CD4-positive, CD25-positive, alpha-beta regulatory T cell (primary cell): ENCODE data around the gene ENTR1. TPM values are rescaled to one million over a fixed set of nuclear protein-coding genes. Genes with fewer than 3 reads are reported as not detected.

Experiments used
- ATAC-seq, 2 donors: fragments of 150-1000 bp; cut with Tn5 transposase; one replicate each; pipeline ENCODE4 v1.10.0; 2021; ENCODE audit warnings: low read depth in 2 of 2, moderate number of reproducible peaks in 2 of 2, moderate library complexity in 1 of 2
- DNase-seq, 3 donors: peaks; one replicate each; pipeline versions ENCODE4 v3.0.0 to v3.0.0-alpha.2; 2012 to 2022; ENCODE audit warnings: mixed read lengths in 1 of 3
- H3K27ac ChIP-seq: one replicate; pipeline ENCODE4 v1.7.0; 2013; ENCODE audit warnings: mild to moderate bottlenecking, low read length; ENCODE audit not compliant: insufficient read depth, poor library complexity, severe bottlenecking
- H3K27me3 ChIP-seq: one replicate; pipeline ENCODE4 v1.7.0; 2013; ENCODE audit warnings: low read length; ENCODE audit not compliant: control insufficient read depth, insufficient read depth
- H3K36me3 ChIP-seq: one replicate; pipeline ENCODE4 v1.7.0; 2013; ENCODE audit warnings: mild to moderate bottlenecking, low read length, moderate library complexity; ENCODE audit not compliant: control insufficient read depth, insufficient read depth
- H3K4me1 ChIP-seq: 2 replicates; pipeline ENCODE4 v1.7.0; 2013; ENCODE audit warnings: mild to moderate bottlenecking, low read length; ENCODE audit not compliant: insufficient read depth, control insufficient read depth, poor library complexity, severe bottlenecking
- H3K4me3 ChIP-seq: one replicate; pipeline ENCODE4 v1.7.0; 2013; ENCODE audit warnings: low read depth, mild to moderate bottlenecking, low read length, moderate library complexity
- H3K9me3 ChIP-seq, 2 experiments: 1 replicate in 1 of 2; 2 replicates in 1 of 2; pipeline ENCODE4 v1.7.0; 2013; ENCODE audit warnings: low read length in 2 of 2, mild to moderate bottlenecking in 1 of 2, moderate library complexity in 1 of 2; ENCODE audit not compliant: control insufficient read depth in 2 of 2
- H3K27ac Mint-ChIP-seq, 3 donors: one replicate each; pipeline ENCODE4 v1.8.0; 2020 to 2022; ENCODE audit warnings: mild to moderate bottlenecking in 3 of 3, mixed read lengths in 3 of 3, moderate library complexity in 2 of 3
- H3K27me3 Mint-ChIP-seq: one replicate; pipeline ENCODE4 v1.8.0; 2022; ENCODE audit warnings: mild to moderate bottlenecking, mixed read lengths
- H3K36me3 Mint-ChIP-seq: one replicate; pipeline ENCODE4 v1.8.0; 2020; ENCODE audit warnings: mixed read lengths
- H3K4me1 Mint-ChIP-seq, 4 donors: one replicate each; pipeline ENCODE4 v1.8.0; 2020 to 2022; ENCODE audit warnings: mixed read lengths in 4 of 4, mild to moderate bottlenecking in 1 of 4
- H3K4me3 Mint-ChIP-seq, 4 donors: one replicate each; pipeline ENCODE4 v1.8.0; 2020 to 2022; ENCODE audit warnings: mild to moderate bottlenecking in 4 of 4, mixed read lengths in 4 of 4, moderate library complexity in 3 of 4
- H3K9me3 Mint-ChIP-seq, 7 donors: one replicate each; pipeline ENCODE4 v1.8.0; 2020 to 2022; ENCODE audit warnings: mixed read lengths in 7 of 7, mild to moderate bottlenecking in 3 of 7, moderate library complexity in 2 of 7
- polyA plus RNA-seq, 4 donors: library from polyadenylated mRNA; unstranded; fragments of 300-500 nt; fragmentation: Illumina TruSeq; gene quantifications; one replicate each; pipeline ENCODE4 v1.2.3, GENCODE V29; 2021
- total RNA-seq: library from RNA; stranded (reverse); gene quantifications from one replicate; pipeline ENCODE4 v1.2.3, GENCODE V29; 2022

Gene ENTR1
- total and polyA plus RNA-seq, 5 donors from 2014 or later = 7.8 to 63.2 (median 9.6) TPM

- ATAC-seq (no peak), DNase-seq (no peak)
- Histone ChIP-seq H3K4me1 (peaks cover 4% of the 10 kb centered on the region), H3K27ac (no peak overlapping the region), H3K27me3 (no peaks in the 10 kb centered on the region), H3K9me3 (no peaks in the 10 kb centered on the region), H3K36me3 (peaks cover 1% of the 10 kb centered on the region), H3K4me3 (no peak overlapping the region)
- Mint-ChIP-seq H3K9me3 (no peaks in the 10 kb centered on the region), H3K4me1 (no peaks in the 10 kb centered on the region), H3K27me3 (no peaks in the 10 kb centered on the region), H3K4me3 (no peak overlapping the region), H3K27ac (no peak overlapping the region), H3K36me3 (no peaks in the 10 kb centered on the region)
Measured at GRCh38 chr9:136377341-136378169, 32.9 kb downstream of the ENTR1 start.

DNA sequence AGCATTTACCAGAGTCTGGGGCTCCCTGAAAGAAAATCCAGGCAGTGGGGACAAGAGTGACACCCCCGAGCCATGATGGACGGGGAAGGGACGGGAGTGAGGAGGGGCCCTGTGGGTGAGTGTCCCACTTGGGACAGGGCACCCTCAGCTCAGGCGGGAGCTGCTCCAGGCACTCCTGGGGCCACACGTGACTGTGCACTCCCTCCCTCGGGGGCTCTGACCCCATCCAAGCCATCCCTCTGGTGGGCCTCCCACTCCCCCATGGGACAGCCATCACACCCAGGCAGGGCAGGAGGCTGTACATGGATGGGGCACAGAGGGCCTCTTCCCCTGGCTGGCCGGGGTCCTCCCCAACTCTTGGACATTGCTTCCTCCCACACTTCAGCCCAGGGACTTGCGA, 34.0 kb downstream of the ENTR1 start:
- Histone ChIP-seq H3K4me3 (no peak overlapping the region), H3K9me3 (no peaks in the 10 kb centered on the region), H3K4me1 (peaks cover 8% of the 10 kb centered on the region), H3K27ac (no peak overlapping the region), H3K27me3 (no peaks in the 10 kb centered on the region), H3K36me3 (no peaks in the 10 kb centered on the region)
- Mint-ChIP-seq H3K4me3 (no peak overlapping the region), H3K4me1 (no peaks in the 10 kb centered on the region), H3K27me3 (no peaks in the 10 kb centered on the region), H3K36me3 (no peaks in the 10 kb centered on the region), H3K27ac (no peak overlapping the region), H3K9me3 (no peaks in the 10 kb centered on the region)
- no peak for DNase-seq
- no peak for ATAC-seq

DNA sequence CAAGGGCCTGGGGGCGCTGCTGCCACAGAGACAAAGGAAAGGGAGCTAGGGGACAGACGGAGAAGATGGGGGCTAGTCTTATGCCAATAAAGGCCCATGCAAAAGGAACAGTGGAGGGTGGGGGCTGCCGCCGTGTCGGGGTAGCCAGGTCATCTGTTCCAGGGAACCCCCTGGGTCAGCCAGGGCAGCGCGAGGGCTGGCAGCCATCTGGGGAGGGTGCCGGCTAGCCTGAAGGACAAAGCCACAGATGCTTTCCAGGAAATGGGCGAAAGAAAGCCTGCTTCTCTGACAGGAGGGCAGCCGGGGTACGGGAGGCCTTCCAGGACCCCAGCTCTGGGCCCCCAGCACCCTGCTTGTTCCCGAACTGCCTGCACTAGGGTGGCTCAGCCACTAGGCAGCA, 35.3 kb downstream of the ENTR1 start:
- H3K4me1 ChIP-seq = peaks cover 8% of the 10 kb centered on the region
- H3K27ac ChIP-seq = no peak overlapping the region
- no peak for DNase-seq
- Mint-ChIP-seq H3K4me1 (no peaks in the 10 kb centered on the region), H3K27me3 (no peaks in the 10 kb centered on the region), H3K9me3 (no peaks in the 10 kb centered on the region), H3K27ac (no peak overlapping the region), H3K4me3 (no peak overlapping the region), H3K36me3 (no peaks in the 10 kb centered on the region)
- ATAC-seq = no peak
- H3K9me3 ChIP-seq = no peaks in the 10 kb centered on the region
- H3K27me3 ChIP-seq = no peaks in the 10 kb centered on the region
- no peak overlapping the region for H3K4me3 ChIP-seq
- no peaks in the 10 kb centered on the region for H3K36me3 ChIP-seq

DNA sequence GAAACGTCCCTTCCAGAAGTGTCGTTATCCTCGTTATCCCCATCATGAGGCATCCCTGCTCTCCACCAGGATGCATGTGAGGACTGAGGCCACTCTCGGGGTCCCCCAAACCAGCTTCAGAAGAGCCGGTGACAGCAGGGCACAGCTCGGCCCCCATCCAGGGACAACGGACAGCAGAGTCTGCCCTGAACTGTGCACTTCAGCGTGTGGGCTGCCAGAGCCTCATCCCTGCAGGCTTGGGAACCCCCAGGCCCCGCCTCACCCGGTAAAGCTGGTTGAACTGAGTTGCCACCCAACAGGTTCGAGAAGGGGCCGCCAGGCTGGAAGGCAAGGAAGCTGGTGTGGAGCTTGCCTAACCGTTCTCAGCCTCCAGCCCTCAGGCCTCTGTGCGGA, 36.2 kb downstream of the ENTR1 start:
- no peak for ATAC-seq
- no peaks in the 10 kb centered on the region for H3K36me3 Mint-ChIP-seq
- H3K4me1 Mint-ChIP-seq = no peaks in the 10 kb centered on the region
- peaks cover 8% of the 10 kb centered on the region for H3K4me1 ChIP-seq
- H3K27ac ChIP-seq = no peak overlapping the region
- no peak overlapping the region for H3K4me3 ChIP-seq
- H3K4me3 Mint-ChIP-seq = no peak overlapping the region
- no peaks in the 10 kb centered on the region for H3K27me3 Mint-ChIP-seq
- DNase-seq = no peak
- no peaks in the 10 kb centered on the region for H3K27me3 ChIP-seq
- no peaks in the 10 kb centered on the region for H3K9me3 Mint-ChIP-seq
- no peaks in the 10 kb centered on the region for H3K36me3 ChIP-seq
- H3K27ac Mint-ChIP-seq = no peak overlapping the region
- H3K9me3 ChIP-seq = no peaks in the 10 kb centered on the region

GRCh38 chr9:136373300-136374182, 36.9 kb downstream of the ENTR1 start, which contains the start of gene CARD9:
TSS of gene CARD9 (minus strand) at chr9:136373669. CDS start at chr9:136372078, 1,591 bp downstream.
- no peak within 1 kb of the TSS for H3K4me3 ChIP-seq
- H3K4me1 ChIP-seq = peaks cover 8% of the 10 kb centered on the region
- peak in 1 of 2 donors; percentile 23 for ATAC-seq
- H3K36me3 ChIP-seq = no peaks in the 10 kb centered on the region
- no peaks in the 10 kb centered on the region for H3K27me3 Mint-ChIP-seq
- H3K27ac Mint-ChIP-seq = no peak within 1 kb of the TSS
- no peaks in the 10 kb centered on the region for H3K36me3 Mint-ChIP-seq
- DNase-seq = no peak
- H3K27me3 ChIP-seq = no peaks in the 10 kb centered on the region
- H3K27ac ChIP-seq = no peak within 1 kb of the TSS
- H3K4me3 Mint-ChIP-seq = peak within 1 kb of the TSS in 1 of 4 donors; percentile 22
- no peaks in the 10 kb centered on the region for H3K4me1 Mint-ChIP-seq
- H3K9me3 Mint-ChIP-seq = no peaks in the 10 kb centered on the region
- no peaks in the 10 kb centered on the region for H3K9me3 ChIP-seq

DNA sequence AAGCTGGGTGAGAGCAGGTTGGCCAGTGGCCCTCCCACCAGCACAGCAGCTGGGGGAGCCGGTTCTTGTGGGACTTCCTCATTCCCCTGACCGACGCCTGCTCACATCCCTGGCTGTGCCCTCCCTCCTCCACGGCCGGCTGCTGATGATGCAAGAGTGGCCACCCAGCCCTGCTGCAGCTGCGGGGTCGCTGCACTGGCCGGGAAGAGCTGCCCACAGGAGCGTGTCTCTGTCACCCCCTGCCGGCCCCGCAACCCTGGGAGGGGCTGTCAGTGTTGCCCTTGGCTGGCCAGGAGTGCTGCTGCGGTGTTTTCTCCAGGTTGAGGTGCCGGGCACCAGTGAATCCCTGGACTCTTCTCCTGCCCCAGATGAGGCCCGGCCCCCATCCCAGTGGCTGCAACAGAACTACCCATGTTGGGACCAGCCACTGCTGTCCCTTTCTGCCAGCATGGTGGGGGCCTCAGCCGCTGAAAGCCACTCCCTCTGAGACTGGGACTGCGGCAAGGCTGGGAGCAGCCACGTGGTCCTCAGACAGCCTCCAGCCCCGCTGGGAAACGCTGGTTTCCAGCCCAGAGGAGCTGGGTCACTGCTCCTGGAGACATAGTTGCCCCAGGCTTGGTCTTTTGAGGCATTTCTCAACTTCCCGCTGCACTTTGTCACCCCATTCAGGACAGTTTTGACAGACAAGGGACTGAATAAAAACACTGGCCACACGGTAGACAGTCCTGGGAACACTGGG, 37.7 kb downstream of the ENTR1 start:
- Mint-ChIP-seq H3K9me3 (no peaks in the 10 kb centered on the region), H3K27ac (no peak overlapping the region), H3K4me1 (no peaks in the 10 kb centered on the region), H3K4me3 (peak overlapping the region in 1 of 4 donors; percentile 22), H3K36me3 (no peaks in the 10 kb centered on the region), H3K27me3 (no peaks in the 10 kb centered on the region)
- Histone ChIP-seq H3K9me3 (no peaks in the 10 kb centered on the region), H3K36me3 (no peaks in the 10 kb centered on the region), H3K27ac (no peak overlapping the region), H3K27me3 (no peaks in the 10 kb centered on the region), H3K4me3 (no peak overlapping the region), H3K4me1 (peaks cover 8% of the 10 kb centered on the region)
- ATAC-seq = no peak
- DNase-seq = no peak

GRCh38 chr9:136372006-136372405, 38.4 kb downstream of the ENTR1 start:
- DNase-seq (no peak), ATAC-seq (no peak)
- H3K4me3 ChIP-seq = no peak overlapping the region
- no peaks in the 10 kb centered on the region for H3K36me3 ChIP-seq
- no peak overlapping the region for H3K27ac ChIP-seq
- Mint-ChIP-seq H3K9me3 (no peaks in the 10 kb centered on the region), H3K4me3 (no peak overlapping the region), H3K4me1 (no peaks in the 10 kb centered on the region), H3K36me3 (no peaks in the 10 kb centered on the region), H3K27ac (no peak overlapping the region), H3K27me3 (no peaks in the 10 kb centered on the region)
- no peaks in the 10 kb centered on the region for H3K9me3 ChIP-seq
- peaks cover 8% of the 10 kb centered on the region for H3K4me1 ChIP-seq
- H3K27me3 ChIP-seq = no peaks in the 10 kb centered on the region
